ENCODE data around the gene LETM1.
"Not testable (repeated sequence)": the region's sequence is repeated elsewhere in the genome, so short reads cannot be mapped to it uniquely, and the experiment has no call there.

Gene LETM1

DNA sequence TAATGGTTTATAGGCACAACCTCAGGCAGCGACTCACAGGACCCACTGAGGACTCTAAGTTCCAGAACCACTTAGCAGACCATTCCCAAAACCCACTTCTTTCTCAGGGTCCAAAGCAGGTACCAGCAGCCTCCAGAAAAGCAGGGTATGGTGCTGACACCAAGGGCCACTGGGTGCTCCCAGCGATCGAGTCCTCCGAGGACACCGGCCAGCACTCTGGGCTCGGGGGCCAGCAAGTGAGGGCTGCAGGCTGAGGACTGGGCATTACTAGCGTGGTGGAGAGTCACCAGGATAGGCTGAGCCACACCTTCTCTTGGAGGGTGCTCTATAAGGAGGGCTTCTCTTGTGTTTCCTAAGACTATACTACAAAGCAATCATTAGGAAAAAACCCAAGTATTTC lies 19.3 kb downstream of the LETM1 start:
- DNase-seq (ENCODE audit: extremely low read depth, insufficient read length): no peak
- H3K27me3 ChIP-seq (replicated peaks; ENCODE audit: control insufficient read depth, insufficient read depth, low read length): no peaks in the 10 kb centered on the region
- peaks cover 38% of the 10 kb centered on the region for H3K36me3 ChIP-seq (ENCODE audit: control insufficient read depth, insufficient read depth, low read length)
- TF ChIP-seq, protein P1, sequence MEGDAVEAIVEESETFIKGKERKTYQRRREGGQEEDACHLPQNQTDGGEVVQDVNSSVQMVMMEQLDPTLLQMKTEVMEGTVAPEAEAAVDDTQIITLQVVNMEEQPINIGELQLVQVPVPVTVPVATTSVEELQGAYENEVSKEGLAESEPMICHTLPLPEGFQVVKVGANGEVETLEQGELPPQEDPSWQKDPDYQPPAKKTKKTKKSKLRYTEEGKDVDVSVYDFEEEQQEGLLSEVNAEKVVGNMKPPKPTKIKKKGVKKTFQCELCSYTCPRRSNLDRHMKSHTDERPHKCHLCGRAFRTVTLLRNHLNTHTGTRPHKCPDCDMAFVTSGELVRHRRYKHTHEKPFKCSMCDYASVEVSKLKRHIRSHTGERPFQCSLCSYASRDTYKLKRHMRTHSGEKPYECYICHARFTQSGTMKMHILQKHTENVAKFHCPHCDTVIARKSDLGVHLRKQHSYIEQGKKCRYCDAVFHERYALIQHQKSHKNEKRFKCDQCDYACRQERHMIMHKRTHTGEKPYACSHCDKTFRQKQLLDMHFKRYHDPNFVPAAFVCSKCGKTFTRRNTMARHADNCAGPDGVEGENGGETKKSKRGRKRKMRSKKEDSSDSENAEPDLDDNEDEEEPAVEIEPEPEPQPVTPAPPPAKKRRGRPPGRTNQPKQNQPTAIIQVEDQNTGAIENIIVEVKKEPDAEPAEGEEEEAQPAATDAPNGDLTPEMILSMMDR (IDR thresholded peaks at IDR 0.05; ENCODE audit: insufficient read depth, low read length, poor library complexity, severe bottlenecking): no peak
- H3K4me3 ChIP-seq (replicated peaks; ENCODE audit: low read depth, low read length): no peak overlapping the region

DNA sequence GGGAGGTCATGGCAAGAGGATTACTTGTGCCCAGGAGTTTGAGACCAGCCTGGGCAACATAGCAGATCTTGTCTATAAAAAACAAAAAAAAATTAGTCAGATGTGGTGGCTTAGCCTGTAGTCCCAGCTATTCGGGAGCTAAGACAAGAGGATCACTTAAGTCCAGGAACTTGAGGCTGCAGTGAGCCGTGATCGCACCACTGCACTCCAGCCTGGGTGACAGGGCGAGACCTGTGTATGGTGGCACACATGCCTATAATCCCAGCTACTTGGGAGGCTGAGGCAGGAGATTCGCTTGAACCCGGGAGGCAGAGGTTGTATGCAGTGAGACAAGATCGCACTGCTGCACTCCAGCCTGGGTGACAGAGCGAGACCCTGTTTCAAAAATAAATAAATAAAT lies 20.1 kb downstream of the LETM1 start:
- not testable (repeated sequence) for H3K4me3 ChIP-seq (replicated peaks; ENCODE audit: low read depth, low read length); H3K27me3 ChIP-seq (replicated peaks; ENCODE audit: control insufficient read depth, insufficient read depth, low read length); DNase-seq (ENCODE audit: extremely low read depth, insufficient read length)
- peaks cover 36% of the 10 kb centered on the region for H3K36me3 ChIP-seq (ENCODE audit: control insufficient read depth, insufficient read depth, low read length)

DNA sequence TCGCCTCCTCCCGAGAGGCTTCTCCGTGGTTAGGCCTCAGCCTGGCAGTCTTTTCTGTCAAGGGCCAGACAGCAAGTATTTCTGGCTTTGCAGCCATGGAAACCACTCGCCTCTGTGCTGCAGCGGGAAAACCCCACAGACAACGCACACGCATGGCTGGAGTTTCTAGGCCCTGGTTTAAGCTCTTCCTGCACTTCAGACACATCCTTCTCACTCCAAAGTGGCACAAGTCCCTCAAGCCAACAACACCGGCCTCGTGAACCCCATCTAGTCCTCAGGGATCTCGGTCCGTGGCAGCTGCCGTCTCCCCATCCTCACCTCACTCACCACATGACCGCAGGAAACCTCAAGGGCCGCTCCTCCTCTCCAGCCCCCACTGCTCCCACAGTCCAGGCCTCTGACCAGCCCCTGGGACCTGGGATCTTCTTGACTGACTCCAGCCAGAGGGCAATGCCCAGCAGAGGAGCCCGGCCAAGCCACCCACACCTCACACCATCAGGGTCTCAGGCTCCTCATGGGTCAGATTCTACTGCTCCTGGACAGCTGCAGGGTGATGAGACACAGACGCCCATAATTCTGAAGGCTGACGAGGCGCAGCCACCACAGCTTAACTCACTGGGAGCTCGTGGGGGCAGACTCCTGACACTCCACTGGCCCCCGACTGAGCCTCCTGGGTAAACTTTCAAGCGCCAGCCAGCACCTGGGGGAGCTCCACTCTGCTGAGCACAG lies 21.7 kb downstream of the LETM1 start:
- TF ChIP-seq, protein P1 (IDR thresholded peaks at IDR 0.05; ENCODE audit: insufficient read depth, low read length, poor library complexity, severe bottlenecking): no peak
- peaks cover 31% of the 10 kb centered on the region for H3K36me3 ChIP-seq (ENCODE audit: control insufficient read depth, insufficient read depth, low read length)
- no peaks in the 10 kb centered on the region for H3K27me3 ChIP-seq (replicated peaks; ENCODE audit: control insufficient read depth, insufficient read depth, low read length)
- H3K4me3 ChIP-seq (replicated peaks; ENCODE audit: low read depth, low read length): no peak overlapping the region
- DNase-seq (ENCODE audit: extremely low read depth, insufficient read length): peak; percentile 66

DNA sequence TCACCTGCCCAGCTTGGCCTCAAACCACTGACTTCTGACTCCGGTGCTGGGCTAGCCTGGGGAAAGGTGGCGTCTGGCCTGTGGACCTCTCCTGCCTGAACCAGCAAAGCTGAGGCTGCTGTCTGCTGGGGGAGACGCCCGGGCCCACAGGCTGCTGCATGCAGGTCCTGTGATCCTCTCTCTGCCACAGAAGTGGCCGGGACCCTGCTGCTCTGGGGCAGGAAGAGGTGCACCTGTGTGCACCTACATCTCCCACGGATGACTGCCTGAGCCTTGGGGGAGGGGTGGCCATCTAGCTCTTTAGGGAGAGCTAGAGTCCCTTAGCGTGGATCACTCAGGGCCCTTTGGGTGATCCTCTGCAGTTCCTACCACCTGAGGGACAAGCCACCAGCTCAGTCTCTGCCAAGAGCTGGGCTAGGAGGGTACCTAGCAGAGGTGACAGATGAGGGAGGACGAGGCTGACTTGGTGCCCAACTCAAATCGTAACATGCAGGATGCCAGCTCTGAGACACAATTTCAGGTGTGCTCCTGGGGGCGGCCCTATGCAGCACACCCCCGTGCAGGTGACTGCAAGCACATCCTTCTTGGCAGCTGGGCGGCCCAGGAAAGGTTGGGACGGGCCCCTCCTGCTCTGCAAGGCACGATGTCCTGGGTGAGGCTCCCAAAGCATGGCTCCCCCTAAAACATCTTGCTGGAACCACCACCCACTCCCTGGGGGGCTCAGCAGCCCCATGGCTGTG lies 22.5 kb downstream of the LETM1 start:
- peaks cover 29% of the 10 kb centered on the region for H3K36me3 ChIP-seq (ENCODE audit: control insufficient read depth, insufficient read depth, low read length)
- H3K27me3 ChIP-seq (replicated peaks; ENCODE audit: control insufficient read depth, insufficient read depth, low read length): no peaks in the 10 kb centered on the region
- TF ChIP-seq, protein P1 (IDR thresholded peaks at IDR 0.05; ENCODE audit: insufficient read depth, low read length, poor library complexity, severe bottlenecking): no peak
- DNase-seq (ENCODE audit: extremely low read depth, insufficient read length): no peak
- no peak overlapping the region for H3K4me3 ChIP-seq (replicated peaks; ENCODE audit: low read depth, low read length)

DNA sequence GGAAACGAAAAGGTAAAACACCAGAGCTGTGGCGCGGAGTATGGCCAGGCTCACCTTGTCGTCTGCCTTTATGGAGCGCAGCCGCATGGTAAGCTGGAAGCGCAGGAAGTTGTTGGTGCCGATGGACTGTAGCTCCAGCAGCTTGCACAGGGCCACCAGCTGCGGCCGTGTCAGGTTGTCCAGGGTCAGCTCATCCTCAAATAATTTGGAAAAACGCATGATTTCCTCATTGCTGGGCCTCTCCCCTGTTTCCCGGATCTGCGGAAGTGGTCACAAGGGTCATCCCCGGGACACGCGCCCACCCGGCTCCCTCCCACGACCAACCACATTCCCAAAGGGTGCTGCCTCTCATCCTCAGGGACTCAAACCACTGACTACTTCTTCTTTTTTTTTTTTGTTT lies 23.3 kb downstream of the LETM1 start:
- no peak for DNase-seq (ENCODE audit: extremely low read depth, insufficient read length)
- Histone ChIP-seq H3K4me3 (replicated peaks; ENCODE audit: low read depth, low read length) (no peak overlapping the region), H3K27me3 (replicated peaks; ENCODE audit: control insufficient read depth, insufficient read depth, low read length) (no peaks in the 10 kb centered on the region), H3K36me3 (ENCODE audit: control insufficient read depth, insufficient read depth, low read length) (peaks cover 29% of the 10 kb centered on the region)
- TF ChIP-seq, protein P1 (IDR thresholded peaks at IDR 0.05; ENCODE audit: insufficient read depth, low read length, poor library complexity, severe bottlenecking): no peak

DNA sequence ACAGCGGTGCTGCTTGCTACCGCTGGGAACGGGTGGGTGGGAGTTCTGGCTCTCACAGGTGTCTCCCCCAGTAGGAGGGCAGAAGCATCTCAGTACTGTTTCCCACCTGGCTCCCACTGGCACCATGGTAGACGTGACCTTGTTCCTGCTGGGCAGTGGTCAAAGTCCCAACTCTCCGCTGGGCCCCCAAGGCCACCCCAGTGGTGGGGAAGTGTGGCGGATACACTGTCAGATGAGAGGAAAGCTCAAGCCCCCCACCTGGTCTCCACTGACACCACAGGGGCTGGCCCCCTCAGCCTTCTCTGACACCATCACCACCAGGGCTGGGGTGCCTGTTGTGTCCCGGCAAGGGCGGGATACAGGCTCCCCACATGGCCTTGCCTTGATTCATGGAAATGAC lies 24.6 kb downstream of the LETM1 start:
- DNase-seq (ENCODE audit: extremely low read depth, insufficient read length): no peak
- Histone ChIP-seq H3K4me3 (replicated peaks; ENCODE audit: low read depth, low read length) (no peak overlapping the region), H3K36me3 (ENCODE audit: control insufficient read depth, insufficient read depth, low read length) (peaks cover 25% of the 10 kb centered on the region), H3K27me3 (replicated peaks; ENCODE audit: control insufficient read depth, insufficient read depth, low read length) (no peaks in the 10 kb centered on the region)
- TF ChIP-seq, protein P1 (IDR thresholded peaks at IDR 0.05; ENCODE audit: insufficient read depth, low read length, poor library complexity, severe bottlenecking): no peak

Measured in GM06990 (cell line).